Activated effector memory CD4-positive, alpha-beta T cell treated with Interleukin-2 at 50 U/mL for 16 hours (primary cell): ENCODE results near the gene UBE2Z.
"Not testable (repeated sequence)": the region's sequence is repeated elsewhere in the genome, so short reads cannot be mapped to it uniquely, and the experiment has no call there.

Experiments used
- DNase-seq: peaks from one replicate; pipeline ENCODE4 v3.0.0-alpha.2; 2020

UBE2Z gene

GRCh38 chr17:48905987-48906515, 2.2 kb upstream of the UBE2Z start:
- no peak for DNase-seq

GRCh38 chr17:48907713-48908046, 527 bp upstream of the UBE2Z start:
- DNase-seq: no peak

DNA sequence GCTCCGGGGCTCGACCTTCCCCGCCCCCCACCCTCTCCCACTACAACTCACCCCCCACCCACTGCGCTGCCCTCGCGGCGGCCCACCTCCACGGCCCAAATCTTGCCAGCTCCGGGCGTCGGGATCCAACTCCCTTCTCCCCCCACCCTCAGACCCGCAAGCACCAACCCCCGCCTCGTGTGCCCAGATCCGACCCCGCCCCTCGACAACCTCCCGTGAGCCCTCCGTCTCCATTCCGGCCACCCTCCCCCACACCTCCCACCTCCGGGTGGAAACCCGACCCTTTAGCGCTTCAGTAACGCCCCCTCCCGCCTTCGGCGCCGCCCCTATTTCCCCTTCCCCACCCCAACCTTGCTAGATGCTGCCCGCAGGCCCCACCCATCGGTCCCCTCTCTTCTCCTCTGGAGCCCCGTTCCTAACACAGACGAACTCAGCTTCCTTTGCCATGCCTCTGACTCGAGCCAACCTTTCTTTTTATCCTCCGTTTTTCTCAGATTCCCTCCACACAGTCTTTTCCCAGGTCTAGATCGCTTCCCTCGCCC, 717 bp downstream of the UBE2Z start:
- peak; percentile 73 for DNase-seq

DNA sequence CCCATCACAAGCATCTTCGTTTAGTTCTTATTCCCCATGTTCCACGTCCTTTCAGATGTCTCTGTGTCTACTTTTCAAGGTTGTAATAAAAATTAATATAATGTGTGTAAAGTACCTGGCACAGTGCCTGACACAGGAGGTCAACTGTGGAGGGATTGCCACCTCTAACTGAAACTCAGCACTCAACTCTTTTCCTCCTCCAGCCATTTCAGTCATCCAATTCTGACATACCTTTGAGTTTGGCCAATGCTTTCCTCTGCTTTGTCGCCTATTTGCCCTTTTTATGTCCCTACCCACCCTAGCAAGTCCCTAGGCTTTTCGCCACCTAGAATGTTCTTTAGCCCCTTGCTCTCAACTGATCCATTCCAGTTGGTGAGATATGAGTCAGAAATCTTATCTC, 1.6 kb downstream of the UBE2Z start:
- no peak for DNase-seq

DNA sequence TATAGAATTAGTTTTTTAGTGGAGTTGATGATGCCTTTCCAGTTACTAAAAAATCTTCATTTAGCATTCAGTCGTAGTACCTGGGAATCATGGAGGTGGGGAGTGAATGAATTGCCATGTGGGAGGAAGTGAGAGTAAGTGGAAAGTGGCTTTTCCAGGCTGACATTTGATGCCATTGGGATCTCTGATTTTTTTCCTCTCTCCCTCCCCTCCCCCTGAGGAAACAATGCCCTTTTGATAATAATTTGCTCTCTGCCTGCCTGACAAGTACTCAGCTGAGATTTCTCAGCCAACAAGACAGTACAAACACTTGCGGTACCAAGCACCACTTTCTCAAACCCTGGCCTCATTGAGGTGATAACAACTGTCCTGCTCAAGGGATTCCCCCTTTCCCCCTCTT, 2.2 kb downstream of the UBE2Z start:
- no peak for DNase-seq

DNA sequence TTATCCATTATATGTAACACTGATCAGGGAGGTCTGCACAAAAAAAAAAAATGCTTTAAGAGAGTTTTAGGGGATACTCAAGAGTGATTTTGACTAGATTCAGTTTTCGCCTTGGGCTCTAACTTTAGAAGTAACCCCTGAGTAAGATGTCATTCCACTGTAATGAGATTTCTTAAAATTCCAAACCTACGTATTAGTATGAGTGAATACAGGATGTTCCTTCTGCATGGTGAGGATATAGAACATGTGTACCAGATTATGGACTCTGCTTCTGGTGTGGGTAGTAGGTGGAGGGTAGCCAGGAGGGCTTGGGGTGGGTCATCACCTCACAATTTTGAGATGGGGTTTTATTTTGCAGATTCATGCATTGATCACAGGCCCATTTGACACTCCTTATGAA, 4.3 kb downstream of the UBE2Z start:
- no peak for DNase-seq

DNA sequence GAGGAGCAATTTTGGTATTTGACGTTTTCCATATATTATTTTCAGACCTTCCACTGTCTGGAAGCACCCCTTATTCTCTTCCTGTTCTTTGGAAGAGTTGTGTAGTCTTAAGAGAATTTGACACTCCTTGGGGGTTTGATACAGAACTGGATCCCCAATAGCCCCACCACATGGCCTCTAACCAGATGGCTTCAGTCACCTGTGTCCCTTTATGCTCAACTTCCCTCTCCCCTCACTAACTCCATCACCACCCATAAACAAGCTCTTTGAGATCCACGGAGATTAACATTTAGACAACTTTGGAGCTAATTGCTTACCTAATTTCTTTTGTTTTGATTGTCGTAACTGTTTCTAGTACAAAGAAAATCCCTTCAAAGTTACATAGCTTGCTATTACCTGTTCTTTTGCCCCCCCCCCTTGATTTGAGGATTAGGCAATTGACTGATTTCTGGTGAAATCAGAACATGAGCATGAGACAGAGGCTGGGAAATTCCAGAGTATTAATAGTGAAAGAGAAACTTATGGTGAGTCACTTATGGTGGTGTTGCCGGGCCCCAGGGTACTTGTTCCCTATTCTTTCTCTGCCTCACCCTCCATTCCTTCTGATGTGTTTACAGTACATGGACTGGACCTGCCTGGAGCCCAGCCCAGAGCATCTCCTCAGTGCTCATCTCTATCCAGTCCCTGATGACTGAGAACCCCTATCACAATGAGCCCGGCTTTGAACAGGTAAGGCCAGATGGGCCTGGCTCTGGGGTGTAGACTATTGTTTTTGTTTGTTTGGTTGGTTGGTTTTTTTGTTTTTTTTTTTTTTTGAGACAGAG, 7.5 kb downstream of the UBE2Z start:
- DNase-seq: no peak

DNA sequence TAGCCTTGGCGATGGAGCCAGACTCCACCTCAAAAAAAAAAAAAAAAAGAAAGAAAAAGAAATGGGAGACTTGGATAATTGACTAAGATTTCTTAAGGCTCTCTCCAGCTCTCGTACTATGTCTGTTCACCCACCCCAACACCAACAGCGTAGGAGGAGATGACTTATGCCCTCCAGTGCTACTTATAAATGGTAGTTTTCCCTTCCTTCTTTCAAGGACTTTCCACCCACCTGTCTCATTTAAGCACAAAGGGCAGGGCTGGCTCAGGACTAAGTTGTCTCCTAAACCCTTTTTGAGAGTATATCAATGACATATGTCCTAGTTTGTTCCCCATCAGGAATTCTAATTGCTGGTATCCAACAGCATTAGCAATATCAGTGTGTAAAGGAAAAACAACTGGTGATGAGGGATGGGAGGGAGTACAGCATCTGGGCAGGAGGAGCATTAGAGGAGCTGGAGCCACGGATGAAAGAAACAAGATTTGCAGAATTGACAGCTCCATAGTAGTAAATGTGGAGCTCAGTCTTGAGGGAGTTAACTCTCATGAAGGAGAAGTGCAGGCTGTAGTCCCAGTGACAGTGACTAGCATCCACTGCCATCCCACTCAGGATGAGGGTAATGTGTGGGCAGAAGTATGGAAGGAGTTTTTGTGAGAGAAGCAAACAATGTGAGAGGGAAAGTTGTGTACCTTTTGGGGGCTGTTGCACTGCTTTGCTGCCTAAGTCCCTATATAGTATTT, 17.2 kb downstream of the UBE2Z start:
- DNase-seq: no peak

DNA sequence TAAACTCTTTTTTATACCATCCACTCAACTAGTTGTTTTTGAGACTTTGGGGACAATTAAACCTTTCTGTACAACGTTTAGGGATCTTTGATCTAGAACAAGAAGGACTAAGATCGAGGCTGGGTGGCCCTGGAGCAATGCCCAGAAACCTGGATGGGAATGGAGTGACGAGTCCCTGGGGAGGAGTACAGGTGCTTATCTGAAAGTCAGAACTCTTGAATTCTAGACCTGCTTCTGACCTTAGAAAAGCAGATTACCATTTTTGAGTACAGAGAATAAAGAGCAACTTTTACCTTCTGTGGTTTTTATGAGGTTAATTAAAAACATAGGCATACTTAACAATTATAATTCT, 17.8 kb downstream of the UBE2Z start:
- DNase-seq: no peak

GRCh38 chr17:48927978-48928745, 20.0 kb downstream of the UBE2Z start:
- no peak for DNase-seq

GRCh38 chr17:48928876-48929811, 20.9 kb downstream of the UBE2Z start:
- DNase-seq: no peak

GRCh38 chr17:48929812-48930165, 21.6 kb downstream of the UBE2Z start:
- no peak for DNase-seq

GRCh38 chr17:48930435-48930873, 22.2 kb downstream of the UBE2Z start:
- DNase-seq: no peak

- no peak for DNase-seq
Measured at GRCh38 chr17:48933035-48933434, 24.8 kb downstream of the UBE2Z start.

DNA sequence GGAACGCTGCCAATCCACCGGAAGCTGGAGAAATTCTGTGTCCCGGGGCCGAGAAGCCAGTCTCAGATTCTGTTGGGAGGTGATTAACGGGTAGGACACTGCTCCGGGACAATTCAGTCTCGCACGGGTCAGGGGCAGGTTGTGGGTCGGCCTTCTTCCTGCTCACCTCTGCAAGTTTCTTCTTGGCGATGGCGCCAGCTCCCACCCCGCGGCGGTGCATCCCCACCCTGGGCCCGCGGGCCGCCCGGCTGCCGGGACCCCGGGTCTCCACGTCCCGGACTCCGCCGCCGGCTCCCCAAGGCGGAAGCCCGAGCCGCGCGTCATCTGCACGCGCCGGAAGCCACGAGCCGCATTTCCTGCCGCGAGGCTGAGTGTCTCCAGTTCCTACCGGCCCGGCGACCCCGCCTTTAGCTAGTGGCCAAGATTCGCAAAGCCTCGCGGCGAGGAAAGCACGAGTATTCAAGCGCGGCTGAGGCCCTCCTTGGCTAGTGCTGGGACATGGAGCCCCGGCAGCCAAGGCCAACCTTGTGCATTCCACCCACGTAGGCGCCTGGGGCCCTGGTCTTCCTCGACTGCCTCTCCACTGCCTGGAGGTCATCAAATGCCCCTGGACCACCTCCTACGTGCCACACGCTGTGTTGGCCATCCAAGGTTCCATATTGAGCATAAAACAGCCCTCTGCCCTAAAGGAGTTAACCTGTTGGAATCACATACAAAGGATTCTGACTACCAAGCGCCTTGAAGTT, 36.5 kb downstream of the UBE2Z start, which contains the start of gene SNF8:
Gene SNF8, minus strand, starts transcription at position 328 of the 746 bp plus-strand sequence. Its CDS starts 108 bp downstream, at position 220.
- peak; percentile 89 for DNase-seq

DNA sequence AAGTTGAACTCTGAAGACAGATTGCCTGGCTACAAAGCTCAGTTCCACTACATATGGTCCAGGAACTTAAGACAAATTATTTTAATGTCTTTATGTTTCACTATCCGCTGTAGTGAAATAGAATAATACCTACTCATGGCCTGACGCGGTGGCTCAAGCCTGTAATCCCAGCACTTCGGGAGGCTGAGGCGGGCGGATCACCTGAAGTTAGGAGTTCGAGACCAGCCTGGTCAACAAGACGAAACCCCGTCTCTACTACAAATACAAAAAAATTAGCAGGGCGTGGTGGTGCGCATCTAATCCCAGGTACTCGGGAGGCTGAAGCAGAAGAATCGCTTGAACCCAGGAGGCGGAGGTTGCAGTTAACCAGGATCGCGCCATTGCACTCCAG, 37.0 kb downstream of the UBE2Z start:
- DNase-seq: not testable (repeated sequence)

DNA sequence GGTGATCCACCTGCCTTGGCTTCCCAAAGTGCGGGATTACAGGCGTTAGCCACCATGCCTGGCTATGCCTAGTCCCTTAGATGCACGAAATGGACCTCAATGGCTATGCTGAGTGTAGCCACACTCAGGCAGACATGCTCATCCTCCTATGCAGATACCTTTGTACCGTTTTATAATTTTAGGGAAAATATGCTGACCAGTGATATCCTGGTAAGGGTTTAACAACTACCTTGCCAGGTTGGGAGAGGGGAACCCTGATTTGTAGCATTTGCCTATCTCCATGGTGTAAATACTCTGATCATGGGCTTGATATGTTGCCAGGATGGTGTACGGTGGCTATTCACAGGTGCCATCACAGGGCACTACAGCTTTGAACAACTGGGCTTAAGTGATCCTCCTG, 43.4 kb downstream of the UBE2Z start:
- no peak for DNase-seq

GRCh38 chr17:48952904-48953303, 44.7 kb downstream of the UBE2Z start:
- DNase-seq: no peak

DNA sequence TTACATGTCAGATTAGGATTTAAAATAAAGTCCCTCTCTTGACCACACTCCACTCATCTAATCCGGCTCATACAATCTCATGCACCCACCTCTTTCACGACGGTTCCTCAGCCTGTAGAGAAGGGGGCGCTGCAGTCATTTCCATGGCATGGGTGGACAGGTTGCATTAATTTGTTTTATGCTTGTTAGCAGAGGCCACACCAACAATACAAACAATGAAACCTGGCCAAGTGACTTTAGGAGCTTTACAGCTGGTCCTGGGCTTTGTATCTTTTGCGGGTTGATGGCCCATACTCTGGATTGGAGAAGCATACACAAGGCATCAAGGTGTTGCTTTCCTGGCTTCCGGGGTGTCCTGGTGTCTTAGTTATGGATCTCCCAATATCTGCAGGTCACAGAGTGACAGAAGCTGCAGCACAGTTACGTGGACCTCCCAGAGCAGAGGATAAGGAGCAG, 46.1 kb downstream of the UBE2Z start:
- no peak for DNase-seq

DNA sequence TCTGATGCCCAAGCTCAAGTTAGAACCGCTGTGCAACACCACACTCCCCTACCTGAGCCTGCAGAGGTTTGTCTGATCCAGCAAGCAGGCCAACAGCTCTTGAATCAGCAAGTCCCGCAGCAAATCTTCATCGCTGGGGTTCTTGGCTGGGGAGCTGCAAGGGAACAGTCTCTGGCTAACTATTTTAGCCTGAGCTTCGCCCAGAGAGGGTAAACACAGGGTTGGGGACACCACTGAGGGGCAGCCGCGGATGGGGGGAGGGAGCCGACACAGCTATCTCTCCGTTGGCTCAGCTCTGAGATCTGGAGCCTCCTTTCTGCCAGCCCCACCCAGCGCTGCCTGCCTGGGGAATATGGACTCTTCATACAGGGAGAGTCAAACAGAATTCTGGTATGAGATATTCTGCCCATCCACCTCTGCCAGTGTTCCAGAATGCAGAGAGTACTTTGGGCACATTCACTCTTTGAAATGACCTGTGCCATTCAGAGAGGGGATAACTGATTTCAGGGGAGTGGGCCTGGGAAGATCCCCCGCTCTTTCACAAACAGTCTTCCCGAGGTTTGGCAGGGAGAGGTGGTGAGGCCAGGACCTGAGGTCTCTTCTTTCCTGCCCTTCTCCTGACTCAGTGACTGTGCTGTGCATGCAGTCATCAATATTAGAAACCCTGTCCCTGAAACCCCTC, 52.8 kb downstream of the UBE2Z start:
- no peak for DNase-seq
